Measurements from ENCODE around the gene ITGA7. TPM values are rescaled to one million over a fixed set of nuclear protein-coding genes. Genes with fewer than 3 reads are reported as not detected.

Gene ITGA7
- total and polyA plus RNA-seq, 2 of the 8 experiments (the other 6 are each of a cell fraction or from before 2014, with no cell fraction given): 57.6 to 86.1 TPM

DNA sequence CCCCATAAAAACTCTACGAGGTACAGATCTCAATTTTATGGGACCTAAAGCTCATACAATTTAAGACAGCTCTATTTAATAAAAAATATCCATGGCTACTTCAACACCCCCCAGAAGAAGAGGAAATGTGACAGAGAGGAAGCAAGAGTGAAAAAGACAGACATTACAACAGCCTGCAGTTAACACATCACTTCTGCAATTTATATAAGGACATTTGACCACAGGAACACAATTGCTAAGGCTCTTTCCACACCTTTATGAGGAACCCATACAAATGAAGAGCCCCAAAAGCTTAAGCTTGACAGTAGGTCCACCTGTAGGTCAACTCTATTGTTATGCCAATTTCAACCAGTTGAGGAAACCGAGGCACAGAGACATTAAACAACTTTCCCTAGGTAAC, 65.4 kb downstream of the ITGA7 start (continued):
- TF ChIP-seq BACH1 (IDR thresholded peaks at IDR 0.05; ENCODE audit: low read length) (no peak), RBBP5 (IDR thresholded peaks at IDR 0.05; ENCODE audit: borderline replicate concordance, low read depth, low read length) (no peak), SUZ12 (IDR thresholded peaks at IDR 0.05; ENCODE audit: low read length) (no peak), ASH2L (IDR thresholded peaks at IDR 0.05; ENCODE audit: low read length) (no peak), YY1 (IDR thresholded peaks at IDR 0.05; ENCODE audit: low read depth, low read length) (no peak), HDAC2 (IDR thresholded peaks at IDR 0.05; ENCODE audit: borderline replicate concordance in 1 of 2, low read depth in 2 of 2, low read length in 2 of 2) (no peak)
- TF ChIP-seq, protein P1, sequence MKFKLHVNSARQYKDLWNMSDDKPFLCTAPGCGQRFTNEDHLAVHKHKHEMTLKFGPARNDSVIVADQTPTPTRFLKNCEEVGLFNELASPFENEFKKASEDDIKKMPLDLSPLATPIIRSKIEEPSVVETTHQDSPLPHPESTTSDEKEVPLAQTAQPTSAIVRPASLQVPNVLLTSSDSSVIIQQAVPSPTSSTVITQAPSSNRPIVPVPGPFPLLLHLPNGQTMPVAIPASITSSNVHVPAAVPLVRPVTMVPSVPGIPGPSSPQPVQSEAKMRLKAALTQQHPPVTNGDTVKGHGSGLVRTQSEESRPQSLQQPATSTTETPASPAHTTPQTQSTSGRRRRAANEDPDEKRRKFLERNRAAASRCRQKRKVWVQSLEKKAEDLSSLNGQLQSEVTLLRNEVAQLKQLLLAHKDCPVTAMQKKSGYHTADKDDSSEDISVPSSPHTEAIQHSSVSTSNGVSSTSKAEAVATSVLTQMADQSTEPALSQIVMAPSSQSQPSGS (IDR thresholded peaks at IDR 0.05; ENCODE audit: low read length): no peak
